Activated naive CD4-positive, alpha-beta T cell treated with anti-CD3 and anti-CD28 coated beads for 36 hours (primary cell): Measurements from ENCODE around the gene KLHL12. TPM values are rescaled to one million over a fixed set of nuclear protein-coding genes. Genes with fewer than 3 reads are reported as not detected.

Experiments
- CTCF ChIA-PET: fragments of 350-600 bp; sonication (Branson Sonifier 250); formaldehyde crosslinking; loops from one replicate; lab custom pipeline; 2021; ENCODE audit warnings: antibody characterized with exemption; lab: Charles Lee
- DNase-seq: peaks from one replicate; pipeline ENCODE4 v3.0.0-alpha.2; 2020
- H3K27ac Mint-ChIP-seq: one replicate; pipeline ENCODE4 v1.8.0; 2021; ENCODE audit warnings: mild to moderate bottlenecking, mixed read lengths
- H3K27me3 Mint-ChIP-seq: one replicate; pipeline ENCODE4 v1.8.0; 2021; ENCODE audit warnings: low read depth, mixed read lengths
- H3K36me3 Mint-ChIP-seq: one replicate; pipeline ENCODE4 v1.8.0; 2021; ENCODE audit warnings: low read depth, mixed read lengths
- H3K4me1 Mint-ChIP-seq: one replicate; pipeline ENCODE4 v1.8.0; 2021; ENCODE audit warnings: low read depth, mixed read lengths
- H3K4me3 Mint-ChIP-seq: one replicate; pipeline ENCODE4 v1.8.0; 2021; ENCODE audit warnings: mild to moderate bottlenecking, moderate library complexity, mixed read lengths
- H3K9me3 Mint-ChIP-seq: one replicate; pipeline ENCODE4 v1.8.0; 2021; ENCODE audit warnings: mixed read lengths
- intact Hi-C: fragments of 100-400 bp; cut with micrococcal nuclease; formaldehyde crosslinking; loops from one replicate; pipeline ENCODE4 v1.15.1; 2023
- total RNA-seq, 2 experiments: library from RNA; stranded (reverse); gene quantifications; one replicate each; pipeline ENCODE4 v1.2.3, GENCODE V29; 2021

KLHL12 gene
- total RNA-seq = 10 to 100 TPM; 42.5 to 42.6 TPM

GRCh38 chr1:202926581-202927491 is at the start of gene KLHL12:
Gene KLHL12 (minus strand): TSS chr1:202927234. CDS start chr1:202925162, 2,072 bp downstream.
- H3K4me1 Mint-ChIP-seq = peaks cover 24% of the 10 kb centered on the region
- intact Hi-C loops = loop anchor here (1.0 kb wide), 6 partner anchors 31 to 579 kb away; partner anchors contain the start of genes ADIPOR1, PPP1R12B, RABIF and TMEM183A
- peaks cover 3% of the 10 kb centered on the region for H3K36me3 Mint-ChIP-seq
- H3K27ac Mint-ChIP-seq = peak within 1 kb of the TSS; percentile 89
- CTCF ChIA-PET = interaction anchor here (1.2 kb wide), 1 partner anchor 41 kb away, joined by 5 read pairs; no protein-coding TSS in a partner anchor
- DNase-seq = peak; percentile 96
- H3K27me3 Mint-ChIP-seq = no peaks in the 10 kb centered on the region
- H3K4me3 Mint-ChIP-seq = peak within 1 kb of the TSS; percentile 95
- no peaks in the 10 kb centered on the region for H3K9me3 Mint-ChIP-seq

DNA sequence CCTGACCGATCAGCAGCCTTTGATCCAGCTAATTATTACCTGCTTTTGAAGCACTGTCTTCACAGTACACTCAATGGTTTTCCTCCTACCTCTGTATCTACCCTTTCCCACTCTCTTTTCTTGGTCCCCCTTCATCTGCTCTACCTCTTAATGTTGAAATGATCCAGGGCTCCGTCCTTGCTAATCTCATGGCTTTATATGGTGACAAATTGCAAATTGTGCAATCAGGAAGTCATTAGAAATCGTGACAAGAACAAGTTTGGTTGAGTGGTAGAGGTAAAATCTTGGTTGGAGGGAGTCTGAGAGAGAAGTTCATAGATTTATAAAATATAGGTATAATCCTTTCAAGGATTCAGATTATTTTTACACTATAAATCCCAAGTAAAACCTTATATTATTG is 49.6 kb upstream of the KLHL12 start:
- Mint-ChIP-seq H3K36me3 (no peaks in the 10 kb centered on the region), H3K4me1 (no peaks in the 10 kb centered on the region), H3K27ac (no peak overlapping the region), H3K9me3 (no peaks in the 10 kb centered on the region), H3K4me3 (no peak overlapping the region), H3K27me3 (peaks cover 5% of the 10 kb centered on the region)
- CTCF ChIA-PET = interaction anchor here (0.6 to 1.6 kb wide), 2 partner anchors 8 to 24 kb away, joined by 3 to 7 read pairs; no protein-coding TSS in a partner anchor
- DNase-seq = no peak
- intact Hi-C loops = no loop called here

- no peak overlapping the region for H3K4me3 Mint-ChIP-seq
- peaks cover 5% of the 10 kb centered on the region for H3K27me3 Mint-ChIP-seq
- CTCF ChIA-PET = no interaction called here
These were observed 47.8 kb upstream of the KLHL12 start for GRCh38 chr1:202974856-202975255.

DNA sequence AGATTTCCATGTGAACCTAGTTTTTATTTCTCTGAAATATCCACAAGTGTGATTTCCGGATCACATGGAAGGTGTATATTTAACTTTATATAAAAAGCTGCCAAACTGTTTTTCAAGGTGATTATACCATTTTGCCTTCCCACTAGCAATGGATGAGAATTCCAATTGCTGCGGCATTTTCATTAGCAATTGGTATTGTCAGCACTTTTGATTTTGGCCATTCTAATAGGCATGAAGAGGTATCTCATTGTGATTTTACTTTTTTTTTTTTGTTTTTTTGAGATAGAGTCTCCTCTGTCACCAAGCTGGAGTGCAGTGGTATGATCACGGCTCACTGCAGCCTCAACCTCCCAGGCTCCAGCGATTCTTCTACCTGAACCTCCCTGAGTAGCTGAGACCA is 45.0 kb upstream of the KLHL12 start:
- CTCF ChIA-PET = no interaction called here
- intact Hi-C loops = no loop called here

More at GRCh38 chr1:202974856-202975255, 47.8 kb upstream of the KLHL12 start:
- Mint-ChIP-seq H3K4me1 (no peaks in the 10 kb centered on the region), H3K9me3 (no peaks in the 10 kb centered on the region), H3K36me3 (no peaks in the 10 kb centered on the region), H3K27ac (no peak overlapping the region)
- DNase-seq = no peak
- intact Hi-C loops = no loop called here

DNA sequence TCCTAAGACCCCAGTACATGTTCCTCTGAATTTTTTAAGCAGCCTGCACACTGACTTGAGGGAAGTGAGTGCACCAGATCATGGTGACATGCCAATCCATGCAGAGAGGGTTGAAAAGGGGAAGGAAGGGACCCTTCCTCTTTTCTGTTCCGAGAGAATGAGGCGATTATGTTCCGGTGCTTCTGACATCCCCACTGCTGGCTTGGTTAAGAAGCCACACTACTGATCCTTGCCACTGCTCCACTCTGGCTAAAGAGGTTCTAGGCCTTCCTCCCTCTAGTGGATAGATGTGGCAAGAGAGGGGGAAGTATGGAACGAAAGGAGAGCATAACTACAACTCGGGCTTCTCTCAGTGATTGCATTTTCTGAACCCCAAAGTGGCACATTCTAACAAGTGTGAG is 41.9 kb upstream of the KLHL12 start:
- Mint-ChIP-seq H3K36me3 (peaks cover 1% of the 10 kb centered on the region), H3K9me3 (no peaks in the 10 kb centered on the region), H3K4me1 (peaks cover 28% of the 10 kb centered on the region), H3K27ac (no peak overlapping the region), H3K4me3 (no peak overlapping the region), H3K27me3 (no peaks in the 10 kb centered on the region)
- CTCF ChIA-PET = interaction anchor here (0.9 to 1.8 kb wide), 8 partner anchors 7 to 71 kb away, joined by 3 to 11 read pairs (median 4); partner anchors contain the start of gene KLHL12
- peak; percentile 56 for DNase-seq
- intact Hi-C loops = loop anchor here (1.0 to 10.0 kb wide), 4 partner anchors 30 to 624 kb away; partner anchors contain the start of genes PCAT6, PPP1R12B and UBE2T

More for the DNA sequence above, 45.0 kb upstream of the KLHL12 start:
- H3K4me3 Mint-ChIP-seq = no peak overlapping the region
- H3K27ac Mint-ChIP-seq = no peak overlapping the region
- peaks cover 14% of the 10 kb centered on the region for H3K4me1 Mint-ChIP-seq
- no peaks in the 10 kb centered on the region for H3K36me3 Mint-ChIP-seq
- H3K27me3 Mint-ChIP-seq = no peaks in the 10 kb centered on the region
- no peaks in the 10 kb centered on the region for H3K9me3 Mint-ChIP-seq
- DNase-seq = no peak

DNA sequence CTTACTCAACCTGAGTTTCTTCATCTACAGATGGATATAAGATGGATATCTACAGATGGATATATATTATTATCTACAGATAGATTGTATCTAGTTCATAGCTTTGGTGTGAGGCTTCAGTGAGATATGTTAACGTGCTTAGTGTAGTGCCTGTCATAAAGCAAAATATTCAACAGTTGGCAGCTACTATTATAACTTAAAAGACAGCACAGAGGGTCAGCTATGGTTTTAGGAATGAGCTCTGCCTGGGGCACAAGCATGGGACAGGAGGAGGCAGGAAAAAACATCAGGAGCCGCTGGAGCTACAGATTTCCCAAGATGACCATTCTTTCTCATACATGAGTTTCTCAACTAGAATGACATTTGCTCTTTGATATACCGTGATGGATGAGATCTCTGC is 41.3 kb upstream of the KLHL12 start:
- peak overlapping the region; percentile 85 for H3K4me3 Mint-ChIP-seq
- H3K27me3 Mint-ChIP-seq = no peaks in the 10 kb centered on the region
- no peak for DNase-seq
- H3K9me3 Mint-ChIP-seq = no peaks in the 10 kb centered on the region
- H3K4me1 Mint-ChIP-seq = peaks cover 28% of the 10 kb centered on the region
- H3K36me3 Mint-ChIP-seq = peaks cover 3% of the 10 kb centered on the region
- CTCF ChIA-PET = interaction anchor here (0.6 to 1.8 kb wide), 13 partner anchors 8 to 218 kb away, joined by 3 to 11 read pairs (median 3); partner anchors contain the start of gene KLHL12
- intact Hi-C loops = loop anchor here (2.0 to 10.0 kb wide), 3 partner anchors 30 to 624 kb away; partner anchors contain the start of genes PCAT6, PPP1R12B and UBE2T
- no peak overlapping the region for H3K27ac Mint-ChIP-seq

- Mint-ChIP-seq H3K27me3 (no peaks in the 10 kb centered on the region), H3K4me3 (peak overlapping the region; percentile 85), H3K9me3 (no peaks in the 10 kb centered on the region), H3K27ac (peak overlapping the region; percentile 85), H3K36me3 (peaks cover 3% of the 10 kb centered on the region), H3K4me1 (peaks cover 28% of the 10 kb centered on the region)
- peak; percentile 51 for DNase-seq
- CTCF ChIA-PET = interaction anchor here (0.6 to 1.8 kb wide), 13 partner anchors 8 to 217 kb away, joined by 3 to 11 read pairs (median 3); partner anchors contain the start of gene KLHL12
- intact Hi-C loops = loop anchor here (1.0 to 10.0 kb wide), 6 partner anchors 9 to 623 kb away; partner anchors contain the start of genes ADIPOR1, PCAT6, PPP1R12B and RABIF
These were observed 40.7 kb upstream of the KLHL12 start for GRCh38 chr1:202967684-202968281.

DNA sequence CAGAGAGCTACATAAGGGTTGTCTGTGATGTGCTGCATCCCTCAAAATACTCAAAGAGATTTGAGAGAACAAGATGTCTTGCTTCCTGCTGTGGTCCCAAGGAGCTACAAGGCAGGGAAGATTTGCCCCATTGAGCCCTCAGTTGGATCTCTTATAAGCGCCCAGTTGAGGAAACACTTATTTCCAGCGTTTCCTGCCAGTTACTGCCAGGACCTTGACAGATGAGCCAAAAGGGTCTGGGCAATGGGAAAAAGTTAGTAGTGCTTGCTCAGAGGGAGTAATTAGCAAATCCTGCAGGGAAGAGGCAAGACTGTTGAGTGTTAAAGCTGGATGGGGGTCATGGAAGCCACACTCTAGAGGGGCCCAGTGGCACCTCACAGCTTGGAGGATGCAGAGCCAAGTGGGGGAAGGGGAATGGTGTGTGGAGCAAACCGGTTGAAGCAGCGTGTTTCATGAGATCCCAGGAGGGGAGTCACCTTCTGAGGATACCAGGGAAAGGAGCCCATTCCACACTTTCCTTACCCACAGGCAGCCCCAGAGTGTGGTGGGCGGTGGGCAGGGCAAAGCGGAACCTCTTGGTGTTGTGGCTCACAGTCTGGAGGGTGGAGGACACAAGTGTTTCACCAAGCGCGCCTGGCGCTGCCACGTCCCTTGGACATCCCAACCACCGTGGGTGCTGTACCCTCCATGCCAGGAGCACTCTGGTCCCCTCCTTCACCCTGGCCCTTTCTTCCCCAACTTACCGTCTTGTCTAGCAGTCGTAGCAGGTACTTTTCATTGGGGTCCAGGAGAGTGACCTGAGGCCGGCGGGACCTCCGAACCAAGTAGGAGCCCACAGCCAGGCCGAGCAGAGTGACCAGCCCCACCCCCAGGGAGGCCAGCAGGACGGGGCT is 39.2 kb upstream of the KLHL12 start:
- Mint-ChIP-seq H3K4me3 (peak overlapping the region; percentile 73), H3K36me3 (peaks cover 7% of the 10 kb centered on the region), H3K27me3 (no peaks in the 10 kb centered on the region), H3K27ac (peak overlapping the region; percentile 59), H3K9me3 (no peaks in the 10 kb centered on the region), H3K4me1 (peaks cover 28% of the 10 kb centered on the region)
- intact Hi-C loops = loop anchor here (10.0 kb wide), 1 partner anchor 621 kb away; the partner anchor contains the start of genes PPP1R12B and UBE2T
- DNase-seq = no peak
- CTCF ChIA-PET = no interaction called here

DNA sequence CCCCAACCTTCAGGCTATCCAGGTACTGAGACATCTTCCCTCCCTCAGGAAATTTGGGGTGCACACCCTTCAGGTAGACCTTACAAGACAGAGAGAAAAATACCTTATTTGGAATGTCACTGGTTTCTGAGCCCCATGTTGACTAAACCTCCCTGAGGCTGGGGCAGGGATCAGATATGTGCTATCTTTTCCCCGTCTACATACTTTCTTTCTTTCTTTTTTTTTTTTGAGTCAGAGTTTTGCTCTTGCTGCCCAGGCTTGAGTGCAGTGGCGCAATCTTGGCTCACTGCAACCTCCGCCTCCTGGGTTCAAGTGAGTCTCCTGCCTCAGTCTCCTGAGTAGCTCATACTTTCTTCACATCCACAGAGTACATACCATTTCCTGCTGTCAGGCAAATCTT is 38.4 kb upstream of the KLHL12 start:
- H3K4me1 Mint-ChIP-seq = peaks cover 28% of the 10 kb centered on the region
- no peaks in the 10 kb centered on the region for H3K9me3 Mint-ChIP-seq
- no peak for DNase-seq
- H3K27me3 Mint-ChIP-seq = no peaks in the 10 kb centered on the region
- H3K36me3 Mint-ChIP-seq = peaks cover 7% of the 10 kb centered on the region
- H3K4me3 Mint-ChIP-seq = peak overlapping the region; percentile 9
- intact Hi-C loops = loop anchor here (10.0 kb wide), 1 partner anchor 621 kb away; the partner anchor contains the start of genes PPP1R12B and UBE2T
- CTCF ChIA-PET = no interaction called here
- H3K27ac Mint-ChIP-seq = no peak overlapping the region

- peaks cover 7% of the 10 kb centered on the region for H3K36me3 Mint-ChIP-seq
- H3K27ac Mint-ChIP-seq = no peak overlapping the region
- peaks cover 28% of the 10 kb centered on the region for H3K4me1 Mint-ChIP-seq
- no peaks in the 10 kb centered on the region for H3K9me3 Mint-ChIP-seq
- intact Hi-C loops = loop anchor here (10.0 kb wide), 1 partner anchor 620 kb away; the partner anchor contains the start of genes PPP1R12B and UBE2T
- no peak overlapping the region for H3K4me3 Mint-ChIP-seq
- DNase-seq = no peak
- CTCF ChIA-PET = interaction anchor here (0.7 kb wide), 1 partner anchor 22 kb away, joined by 3 read pairs; no protein-coding TSS in a partner anchor
- no peaks in the 10 kb centered on the region for H3K27me3 Mint-ChIP-seq
These were observed 37.9 kb upstream of the KLHL12 start for GRCh38 chr1:202964791-202965410.
